NB4 (cell line): ENCODE results near the gene PARP8.

ENCODE experiments used
- DNase-seq: peaks from one replicate; pipeline ENCODE4 v3.0.0; 2010; ENCODE audit warnings: low read depth
- H3K4me3 ChIP-seq: one replicate; pipeline ENCODE4 v1.5.1; 2011; ENCODE audit warnings: mild to moderate bottlenecking, low read depth, low read length, moderate library complexity
- MAX ChIP-seq: IDR thresholded peaks from 2 replicates; pipeline ENCODE4 v1.6.1; 2011; ENCODE audit warnings: low read depth, low read length
- MYC ChIP-seq: IDR thresholded peaks from 2 replicates; pipeline ENCODE4 v1.6.1; 2011; ENCODE audit warnings: low read depth, low read length
- POLR2A ChIP-seq: IDR thresholded peaks from 2 replicates; pipeline ENCODE4 v1.6.1; 2011; ENCODE audit warnings: mild to moderate bottlenecking; ENCODE audit not compliant: insufficient read length; ENCODE audit errors: extremely low read depth
- TF ChIP-seq, protein P1 (sequence below): IDR thresholded peaks from one replicate; pipeline ENCODE4 v1.5.1; 2012; ENCODE audit warnings: low read depth, low read length

PARP8 gene

GRCh38 chr5:50752800-50753199, 86.4 kb downstream of the PARP8 start:
- no peak overlapping the region for H3K4me3 ChIP-seq
- DNase-seq: no peak
- TF ChIP-seq MYC (no peak), MAX (no peak), POLR2A (no peak)
- TF ChIP-seq, protein P1, sequence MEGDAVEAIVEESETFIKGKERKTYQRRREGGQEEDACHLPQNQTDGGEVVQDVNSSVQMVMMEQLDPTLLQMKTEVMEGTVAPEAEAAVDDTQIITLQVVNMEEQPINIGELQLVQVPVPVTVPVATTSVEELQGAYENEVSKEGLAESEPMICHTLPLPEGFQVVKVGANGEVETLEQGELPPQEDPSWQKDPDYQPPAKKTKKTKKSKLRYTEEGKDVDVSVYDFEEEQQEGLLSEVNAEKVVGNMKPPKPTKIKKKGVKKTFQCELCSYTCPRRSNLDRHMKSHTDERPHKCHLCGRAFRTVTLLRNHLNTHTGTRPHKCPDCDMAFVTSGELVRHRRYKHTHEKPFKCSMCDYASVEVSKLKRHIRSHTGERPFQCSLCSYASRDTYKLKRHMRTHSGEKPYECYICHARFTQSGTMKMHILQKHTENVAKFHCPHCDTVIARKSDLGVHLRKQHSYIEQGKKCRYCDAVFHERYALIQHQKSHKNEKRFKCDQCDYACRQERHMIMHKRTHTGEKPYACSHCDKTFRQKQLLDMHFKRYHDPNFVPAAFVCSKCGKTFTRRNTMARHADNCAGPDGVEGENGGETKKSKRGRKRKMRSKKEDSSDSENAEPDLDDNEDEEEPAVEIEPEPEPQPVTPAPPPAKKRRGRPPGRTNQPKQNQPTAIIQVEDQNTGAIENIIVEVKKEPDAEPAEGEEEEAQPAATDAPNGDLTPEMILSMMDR: no peak

- DNase-seq: no peak
- TF ChIP-seq MAX (no peak), POLR2A (no peak)
- TF ChIP-seq, protein P1: no peak
- no peak overlapping the region for H3K4me3 ChIP-seq
Observed at GRCh38 chr5:50759526-50760270, 93.3 kb downstream of the PARP8 start.

GRCh38 chr5:50763351-50763750, 96.9 kb downstream of the PARP8 start:
- H3K4me3 ChIP-seq: no peak overlapping the region
- DNase-seq: no peak
- TF ChIP-seq MAX: no peak
- no peak for TF ChIP-seq MYC
- no peak for TF ChIP-seq POLR2A
- TF ChIP-seq, protein P1: no peak

- H3K4me3 ChIP-seq: no peak overlapping the region
- no peak for DNase-seq
- TF ChIP-seq MAX (no peak), POLR2A (no peak), MYC (no peak)
- TF ChIP-seq, protein P1: no peak
Observed at GRCh38 chr5:50763846-50764245, 97.4 kb downstream of the PARP8 start.

GRCh38 chr5:50766042-50766441, 99.6 kb downstream of the PARP8 start:
- no peak overlapping the region for H3K4me3 ChIP-seq
- TF ChIP-seq, protein P1: no peak
- no peak for TF ChIP-seq POLR2A
- TF ChIP-seq MYC: no peak
- no peak for TF ChIP-seq MAX
- no peak for DNase-seq
